ENCODE data around the gene DNAH9.
"Not testable (repeated sequence)": the region's sequence is repeated elsewhere in the genome, so short reads cannot be mapped to it uniquely, and the experiment has no call there.

- TF ChIP-seq POLR2A, POLR2AphosphoS5, SPI1 (IDR thresholded peaks at IDR 0.05; ENCODE audit: low read depth, low read length): not testable (repeated sequence)
Measured at GRCh38 chr17:11949571-11949970, 351.3 kb downstream of the DNAH9 start.

Data from GM12891 (cell line).